Measurements from ENCODE around the gene PM20D1. TPM values are rescaled to one million over a fixed set of nuclear protein-coding genes. Genes with fewer than 3 reads are reported as not detected.

The PM20D1 gene
- polyA plus RNA-seq, 1 of the 3 experiments (the other 2 are of a cell fraction): not detected

DNA sequence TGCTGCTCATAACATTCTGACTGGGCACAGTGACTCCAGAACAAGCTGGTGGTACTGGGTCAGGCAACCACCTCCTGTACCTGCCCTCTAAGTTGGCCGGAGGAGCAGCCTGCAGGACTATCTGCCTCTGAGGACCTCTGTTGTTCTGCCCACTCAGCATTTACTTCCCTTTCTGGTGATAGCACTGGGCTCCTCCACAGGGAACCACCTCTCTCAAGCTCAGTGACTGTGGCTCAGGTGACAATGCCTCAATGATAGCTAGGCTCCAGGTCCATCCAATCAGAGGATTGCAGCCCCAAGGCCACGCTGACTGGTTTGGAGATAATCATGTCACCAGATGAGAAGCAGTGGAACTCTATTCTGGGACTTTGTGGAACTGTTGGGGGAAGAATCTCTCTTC is 52.8 kb downstream of the PM20D1 start:
- no peak for DNase-seq
- Histone ChIP-seq H3K9me2 (no peaks in the 10 kb centered on the region), H3K4me2 (no peak overlapping the region), H4K20me1 (ENCODE audit: insufficient read depth) (no peaks in the 10 kb centered on the region), H3K36me3 (replicated peaks in 1 of 2; ENCODE audit: control insufficient read depth in 1 of 2, insufficient read depth in 2 of 2, low read length in 1 of 2) (peaks cover 4 to 56% of the 10 kb centered on the region in 2 experiments), H3K4me3 (ENCODE audit: low read depth in 2 of 2, low read length in 1 of 2) (no peak overlapping the region), H3K4me1 (ENCODE audit: control insufficient read depth in 1 of 2, insufficient read depth in 2 of 2, low read depth in 1 of 2, low read length in 1 of 2) (peaks cover 0 to 3% of the 10 kb centered on the region in 2 experiments; a peak in 1 of 4 replicates), H2AFZ (ENCODE audit: low read depth) (no peak overlapping the region), H3F3A (replicated peaks; ENCODE audit: insufficient read depth) (peaks cover 2% of the 10 kb centered on the region), H3K9me3 (no peaks in the 10 kb centered on the region), H3K27me3 (ENCODE audit: insufficient read depth) (no peaks in the 10 kb centered on the region), H3K27ac (ENCODE audit: low read depth in 2 of 2, low read length in 1 of 2) (no peak overlapping the region), H3K9ac (no peak overlapping the region), H3K79me2 (ENCODE audit: insufficient read depth) (no peaks in the 10 kb centered on the region)
- POLR2A ChIA-PET: no interaction called here
- CTCF ChIA-PET: interaction anchor here (1.5 to 11.9 kb wide), 5 partner anchors 15 to 309 kb away, joined by 4 to 366 read pairs (median 4); no protein-coding TSS in a partner anchor
- WGBS (ENCODE audit: low lambda C conversion rate): 92% methylated on average over 1 of the region's 2 CpGs
- no peak for TF ChIP-seq NFIC (IDR thresholded peaks at IDR 0.05; ENCODE audit: borderline replicate concordance)
- TF ChIP-seq USF1 (IDR thresholded peaks at IDR 0.05; ENCODE audit: borderline replicate concordance, low read depth): no peak
- TF ChIP-seq, protein P1, sequence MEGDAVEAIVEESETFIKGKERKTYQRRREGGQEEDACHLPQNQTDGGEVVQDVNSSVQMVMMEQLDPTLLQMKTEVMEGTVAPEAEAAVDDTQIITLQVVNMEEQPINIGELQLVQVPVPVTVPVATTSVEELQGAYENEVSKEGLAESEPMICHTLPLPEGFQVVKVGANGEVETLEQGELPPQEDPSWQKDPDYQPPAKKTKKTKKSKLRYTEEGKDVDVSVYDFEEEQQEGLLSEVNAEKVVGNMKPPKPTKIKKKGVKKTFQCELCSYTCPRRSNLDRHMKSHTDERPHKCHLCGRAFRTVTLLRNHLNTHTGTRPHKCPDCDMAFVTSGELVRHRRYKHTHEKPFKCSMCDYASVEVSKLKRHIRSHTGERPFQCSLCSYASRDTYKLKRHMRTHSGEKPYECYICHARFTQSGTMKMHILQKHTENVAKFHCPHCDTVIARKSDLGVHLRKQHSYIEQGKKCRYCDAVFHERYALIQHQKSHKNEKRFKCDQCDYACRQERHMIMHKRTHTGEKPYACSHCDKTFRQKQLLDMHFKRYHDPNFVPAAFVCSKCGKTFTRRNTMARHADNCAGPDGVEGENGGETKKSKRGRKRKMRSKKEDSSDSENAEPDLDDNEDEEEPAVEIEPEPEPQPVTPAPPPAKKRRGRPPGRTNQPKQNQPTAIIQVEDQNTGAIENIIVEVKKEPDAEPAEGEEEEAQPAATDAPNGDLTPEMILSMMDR (IDR thresholded peaks at IDR 0.05): no peak
- no peak for TF ChIP-seq JUND (IDR thresholded peaks at IDR 0.05)
- TF ChIP-seq GABPA (IDR thresholded peaks at IDR 0.05; ENCODE audit: low read depth): no peak
- TF ChIP-seq REST (IDR thresholded peaks at IDR 0.05; ENCODE audit: low read depth, low read length): no peak
- no peak for TF ChIP-seq EP300 (IDR thresholded peaks at IDR 0.05; ENCODE audit: borderline replicate concordance in 1 of 2, low read depth in 1 of 2, low read length in 1 of 2)
- no peak for TF ChIP-seq MEF2A (IDR thresholded peaks at IDR 0.05; ENCODE audit: borderline replicate concordance, low read depth)
- TF ChIP-seq TEAD4 (IDR thresholded peaks at IDR 0.05; ENCODE audit: borderline replicate concordance, insufficient read depth): no peak
- TF ChIP-seq SMC3 (IDR thresholded peaks at IDR 0.05; ENCODE audit: low read depth, low read length): no peak
- no peak for TF ChIP-seq EZH2phosphoT487 (IDR thresholded peaks at IDR 0.05; ENCODE audit: borderline replicate concordance, low read depth)
- no peak for TF ChIP-seq MXI1 (IDR thresholded peaks at IDR 0.05; ENCODE audit: low read depth, low read length)
- no peak for TF ChIP-seq RAD21 (IDR thresholded peaks at IDR 0.05; ENCODE audit: low read length)
- TF ChIP-seq NRF1 (IDR thresholded peaks at IDR 0.05; ENCODE audit: low read depth, low read length): no peak
- TF ChIP-seq TCF12 (IDR thresholded peaks at IDR 0.05): no peak
- no peak for TF ChIP-seq ELF1 (IDR thresholded peaks at IDR 0.05)
- TF ChIP-seq, protein P2, sequence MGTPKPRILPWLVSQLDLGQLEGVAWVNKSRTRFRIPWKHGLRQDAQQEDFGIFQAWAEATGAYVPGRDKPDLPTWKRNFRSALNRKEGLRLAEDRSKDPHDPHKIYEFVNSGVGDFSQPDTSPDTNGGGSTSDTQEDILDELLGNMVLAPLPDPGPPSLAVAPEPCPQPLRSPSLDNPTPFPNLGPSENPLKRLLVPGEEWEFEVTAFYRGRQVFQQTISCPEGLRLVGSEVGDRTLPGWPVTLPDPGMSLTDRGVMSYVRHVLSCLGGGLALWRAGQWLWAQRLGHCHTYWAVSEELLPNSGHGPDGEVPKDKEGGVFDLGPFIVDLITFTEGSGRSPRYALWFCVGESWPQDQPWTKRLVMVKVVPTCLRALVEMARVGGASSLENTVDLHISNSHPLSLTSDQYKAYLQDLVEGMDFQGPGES (IDR thresholded peaks at IDR 0.05; ENCODE audit: low read depth, low read length): no peak
- TF ChIP-seq YY1 (IDR thresholded peaks at IDR 0.05; ENCODE audit: low read depth): no peak
- TF ChIP-seq MAX (IDR thresholded peaks at IDR 0.05; ENCODE audit: low read depth): no peak
- no peak for TF ChIP-seq USF2 (IDR thresholded peaks at IDR 0.05; ENCODE audit: borderline replicate concordance, low read depth, low read length)
